GM12872 (cell line): ENCODE measurements around the gene CASR.
A peak's percentile ranks its signal among the peaks of the same experiment; 100 is the strongest.

Experiments
- CTCF ChIP-seq: IDR thresholded peaks from 3 replicates; pipeline ENCODE4 v1.5.1; 2011; ENCODE audit warnings: low read depth, mild to moderate bottlenecking, low read length, moderate library complexity; ENCODE audit not compliant: insufficient read depth

The CASR gene

GRCh38 chr3:122247825-122248185 is 64.3 kb downstream of the CASR start:
- no peak for TF ChIP-seq CTCF

GRCh38 chr3:122251428-122251827 is 68.0 kb downstream of the CASR start:
- no peak for TF ChIP-seq CTCF

- TF ChIP-seq CTCF, result no peak
These were observed 70.1 kb downstream of the CASR start for GRCh38 chr3:122253581-122253980.

GRCh38 chr3:122255757-122256439 is 72.4 kb downstream of the CASR start:
- no peak for TF ChIP-seq CTCF

GRCh38 chr3:122257644-122258364 is 74.3 kb downstream of the CASR start:
- no peak for TF ChIP-seq CTCF

DNA sequence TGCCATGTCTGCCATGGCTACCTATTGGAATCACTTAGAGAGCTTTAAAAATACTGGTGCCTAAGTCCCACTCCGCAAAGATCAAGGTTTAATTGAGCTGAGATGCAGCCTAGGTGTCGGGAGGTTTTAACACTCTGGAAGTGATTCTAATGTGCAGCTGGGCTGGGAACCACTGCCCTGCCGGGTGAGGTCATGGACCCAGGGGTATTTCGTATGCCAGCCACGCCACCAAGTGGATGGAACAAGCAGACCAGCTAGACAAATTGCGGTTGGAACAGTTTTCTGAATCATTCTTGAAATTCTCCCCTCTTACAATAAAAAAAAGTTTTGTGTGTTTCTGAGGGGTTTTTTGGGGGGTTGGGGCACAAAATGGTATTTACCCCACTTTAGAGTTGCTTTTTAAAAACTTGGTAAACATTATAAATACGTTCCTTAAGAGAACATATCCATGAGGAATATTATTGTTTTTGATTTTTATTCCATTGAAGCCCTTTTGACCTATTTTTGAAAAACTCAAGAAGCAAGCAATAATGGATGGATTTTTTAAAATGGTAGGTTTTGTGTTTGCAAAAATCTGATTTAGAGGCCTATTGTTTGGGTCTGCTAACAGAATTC is 75.4 kb downstream of the CASR start:
- peak; percentile 80 for TF ChIP-seq CTCF

GRCh38 chr3:122260206-122260605 is 76.7 kb downstream of the CASR start:
- no peak for TF ChIP-seq CTCF
